GM12878 (cell line): Measurements from ENCODE around the gene CAMKMT. TPM values are rescaled to one million over a fixed set of nuclear protein-coding genes. Genes with fewer than 3 reads are reported as not detected.

ENCODE experiments used
- ATAC-seq: fragments of 200-7000 bp; cut with Tn5 transposase; 3 replicates; pipeline ENCODE4 v1.9.1; 2020; ENCODE audit warnings: mild to moderate bottlenecking, moderate library complexity
- BruUV-seq: library from RNA; stranded (reverse); fragments of 400-500 nt; replicated peaks from 2 replicates; lab custom pipeline; 2021; lab: Mats Ljungman, UMichigan
- CTCF ChIA-PET: fragments of 300-600 bp; sonication (Branson Sonifier 250); formaldehyde crosslinking; extraction: SDS; loops from one replicate; lab custom pipeline; 2021; ENCODE audit warnings: inconsistent platforms; lab: Yijun Ruan, JAX
- POLR2A ChIA-PET: fragments of 350-600 bp; formaldehyde crosslinking; extraction: SDS; loops from one replicate; lab custom pipeline; 2021; ENCODE audit warnings: inconsistent platforms; lab: Charles Lee
- RAD21 ChIA-PET: fragments of 300-600 bp; sonication (Branson Sonifier 250); formaldehyde crosslinking; loops from one replicate; lab custom pipeline; 2023; ENCODE audit warnings: antibody characterized with exemption; ENCODE audit not compliant: unreplicated experiment; lab: Charles Lee
- SMC1A ChIA-PET: fragments of 300-600 bp; sonication (Branson Sonifier 250); formaldehyde crosslinking; loops from one replicate; lab custom pipeline; 2023; ENCODE audit not compliant: unreplicated experiment, uncharacterized antibody; lab: Charles Lee
- DNase-seq: peaks from one replicate; pipeline ENCODE4 v3.0.0-alpha.2; 2011; ENCODE audit warnings: low read depth, low spot score
- FAIRE-seq: peaks from 3 replicates; lab custom pipeline; 2011; peaks lifted over from hg19 to GRCh38; lab: Jason Lieb, UNC
- H2AFZ ChIP-seq: 2 replicates; pipeline ENCODE4 v1.6.0; 2011; ENCODE audit warnings: low read depth, low read length, control low read depth; ENCODE audit not compliant: control insufficient read depth
- H3K27ac ChIP-seq: 2 replicates; pipeline ENCODE4 v1.5.1; 2011; ENCODE audit warnings: control low read depth; ENCODE audit not compliant: control insufficient read depth, insufficient read depth
- H3K27me3 ChIP-seq, 2 experiments: replicated peaks in 1 of 2; 2 replicates each; pipeline versions ENCODE4 v1.6.0 to v1.6.1; 2011; ENCODE audit warnings: low read length in 1 of 2; ENCODE audit not compliant: control insufficient read depth in 2 of 2, insufficient read depth in 2 of 2
- H3K36me3 ChIP-seq, 2 experiments: 2 replicates each; pipeline ENCODE4 v1.5.1; 2011; ENCODE audit warnings: low read length in 1 of 2; ENCODE audit not compliant: control insufficient read depth in 2 of 2, insufficient read depth in 2 of 2
- H3K4me1 ChIP-seq: 2 replicates; pipeline ENCODE4 v1.6.1; 2011; ENCODE audit warnings: mild to moderate bottlenecking, low read length, moderate library complexity, mixed read lengths; ENCODE audit not compliant: control insufficient read depth, insufficient read depth
- H3K4me2 ChIP-seq: 2 replicates; pipeline ENCODE4 v1.6.0; 2011; ENCODE audit warnings: control low read depth; ENCODE audit not compliant: control insufficient read depth, insufficient read depth
- H3K4me3 ChIP-seq: fragments of 200-600 bp; sonication (generic); 2 replicates; pipeline ENCODE4 v1.5.1; 2016
- H3K79me2 ChIP-seq: 2 replicates; pipeline ENCODE4 v1.6.0; 2011; ENCODE audit warnings: low read length; ENCODE audit not compliant: control insufficient read depth, insufficient read depth
- H3K9ac ChIP-seq: 2 replicates; pipeline ENCODE4 v1.8.0; 2011; ENCODE audit warnings: low read length, control low read depth, mixed read lengths; ENCODE audit not compliant: control insufficient read depth, insufficient read depth
- H3K9me3 ChIP-seq: replicated peaks from 3 replicates; pipeline ENCODE4 v1.5.1; 2011; ENCODE audit warnings: mild to moderate bottlenecking, low read length; ENCODE audit not compliant: control insufficient read depth, insufficient read depth
- H4K20me1 ChIP-seq: 2 replicates; pipeline ENCODE4 v1.6.0; 2011; ENCODE audit not compliant: control insufficient read depth, insufficient read depth
- ASH2L ChIP-seq: fragments of 300-600, 200-600 bp; sonication (generic); IDR thresholded peaks from 2 replicates; pipeline ENCODE4 v1.6.1; 2017; ENCODE audit warnings: low read depth, mild to moderate bottlenecking, borderline replicate concordance
- BMI1 ChIP-seq: fragments of 450-650 bp; IDR thresholded peaks from 2 replicates; pipeline ENCODE4 v1.6.1; 2016; ENCODE audit warnings: mild to moderate bottlenecking, moderate library complexity, borderline replicate concordance
- CHD2 ChIP-seq: IDR thresholded peaks from 2 replicates; pipeline ENCODE4 v1.6.1; 2011; ENCODE audit warnings: low read depth, low read length, improper control_type of control experiment, borderline replicate concordance
- CHD4 ChIP-seq: fragments of 200-600 bp; sonication (generic); IDR thresholded peaks from 2 replicates; pipeline ENCODE4 v1.6.1; 2016; ENCODE audit warnings: mild to moderate bottlenecking
- CREB1 ChIP-seq: IDR thresholded peaks from 2 replicates; pipeline ENCODE4 v1.6.1; 2012; ENCODE audit warnings: low read depth, mild to moderate bottlenecking, inconsistent platforms
- KLF5 ChIP-seq: fragments of 450-650 bp; IDR thresholded peaks from 2 replicates; pipeline ENCODE4 v1.6.1; 2014; ENCODE audit warnings: mild to moderate bottlenecking; ENCODE audit not compliant: partially characterized antibody
- NR2C1 ChIP-seq: fragments of 450-650 bp; IDR thresholded peaks from 2 replicates; pipeline ENCODE4 v1.6.1; 2017; ENCODE audit warnings: antibody characterized with exemption, mild to moderate bottlenecking, moderate library complexity
- NR2C2 ChIP-seq: IDR thresholded peaks from 2 replicates; pipeline ENCODE4 v1.6.1; 2011; ENCODE audit warnings: borderline replicate concordance, low read depth; ENCODE audit not compliant: control insufficient read depth, insufficient read length
- NRF1 ChIP-seq: conservative IDR thresholded peaks from 2 replicates; pipeline ENCODE4 v1.6.1; 2011; ENCODE audit warnings: mild to moderate bottlenecking, low read depth, low read length, improper control_type of control experiment
- POLR2AphosphoS5 ChIP-seq: IDR thresholded peaks from 2 replicates; pipeline ENCODE4 v1.6.1; 2011; ENCODE audit warnings: mild to moderate bottlenecking, low read length, inconsistent platforms
- RAD21 ChIP-seq: IDR thresholded peaks from 2 replicates; pipeline ENCODE4 v1.6.1; 2011; ENCODE audit warnings: mild to moderate bottlenecking, low read depth, low read length, moderate library complexity; ENCODE audit not compliant: insufficient read depth
- RB1 ChIP-seq: fragments of 450-650 bp; formaldehyde crosslinking; IDR thresholded peaks from 2 replicates; pipeline ENCODE4 v1.6.1; 2017; ENCODE audit warnings: mild to moderate bottlenecking, borderline replicate concordance
- RELA ChIP-seq: fragments of 450-650 bp; IDR thresholded peaks from 2 replicates; pipeline ENCODE4 v1.8.0; 2014; ENCODE audit warnings: borderline replicate concordance; ENCODE audit not compliant: partially characterized antibody
- SMARCA5 ChIP-seq: fragments of 450-650 bp; IDR thresholded peaks from 2 replicates; pipeline ENCODE4 v1.6.1; 2017; ENCODE audit warnings: mild to moderate bottlenecking
- SUPT20H ChIP-seq: IDR thresholded peaks from 2 replicates; pipeline ENCODE4 v1.6.1; 2011; ENCODE audit warnings: low read depth, mild to moderate bottlenecking, low read length, moderate library complexity, borderline replicate concordance; ENCODE audit not compliant: control insufficient read depth
- WRNIP1 ChIP-seq: IDR thresholded peaks from 2 replicates; pipeline ENCODE4 v1.6.1; 2011; ENCODE audit warnings: low read depth, low read length, improper control_type of control experiment, borderline replicate concordance
- YY1 ChIP-seq: IDR thresholded peaks from 2 replicates; pipeline ENCODE4 v1.6.1; 2011; ENCODE audit warnings: low read depth, mild to moderate bottlenecking, low read length
- WGBS: methylation state at CpG from one replicate; pipeline ENCODE4 v1.1.6; 2016; ENCODE audit warnings: low lambda C conversion rate; ENCODE audit not compliant: insufficient replicate concordance, insufficient coverage; ENCODE audit errors: missing lambda C conversion rate; 5-methylcytosine and 5-hydroxymethylcytosine counted together
- in situ Hi-C: fragments of 300-500 bp; cut with MboI; formaldehyde crosslinking; loops from 9 replicates; pipeline ENCODE4 v1.14.3; 2018; ENCODE audit warnings: mixed read lengths
- intact Hi-C: fragments of 100-400 bp; cut with micrococcal nuclease; formaldehyde crosslinking; loops from one replicate; pipeline ENCODE4 v1.14.2; 2022; ENCODE audit not compliant: unreplicated experiment
- polyA plus RNA-seq, 11 experiments: library from polyadenylated mRNA; depleted of rRNA in 4 of 11; unstranded in 6 of 11; stranded (reverse) in 5 of 11; fragments of >200 nt; fragmentation: Nextera tagmentation in 4 of 11; fragmentation: Illumina TruSeq in 1 of 11; extraction: Ambion mirVana in 4 of 11; extraction: Trizol in 1 of 11; gene quantifications; 1 replicate in 1 of 11; 2 replicates in 10 of 11; pipeline versions ENCODE4 v1.2.1 to v1.2.3, GENCODE V29; 2011 to 2016; ENCODE audit warnings: inconsistent platforms in 2 of 11, missing spikeins in 2 of 11, low read depth in 1 of 11
- total RNA-seq, 4 experiments: library from RNA; depleted of rRNA in 3 of 4; stranded (reverse); fragments of >200 nt in 3 of 4; fragmentation: Illumina TruSeq in 1 of 4; extraction: Trizol in 1 of 4; gene quantifications; 2 replicates each; pipeline versions ENCODE4 v1.2.1 to v1.2.3, GENCODE V29; 2013 to 2021

CAMKMT gene
- total and polyA plus RNA-seq, 10 of the 15 experiments (the other 5 are each of a cell fraction or from before 2014, with no cell fraction given) = 2.7 to 16.0 (median 11.8) TPM

DNA sequence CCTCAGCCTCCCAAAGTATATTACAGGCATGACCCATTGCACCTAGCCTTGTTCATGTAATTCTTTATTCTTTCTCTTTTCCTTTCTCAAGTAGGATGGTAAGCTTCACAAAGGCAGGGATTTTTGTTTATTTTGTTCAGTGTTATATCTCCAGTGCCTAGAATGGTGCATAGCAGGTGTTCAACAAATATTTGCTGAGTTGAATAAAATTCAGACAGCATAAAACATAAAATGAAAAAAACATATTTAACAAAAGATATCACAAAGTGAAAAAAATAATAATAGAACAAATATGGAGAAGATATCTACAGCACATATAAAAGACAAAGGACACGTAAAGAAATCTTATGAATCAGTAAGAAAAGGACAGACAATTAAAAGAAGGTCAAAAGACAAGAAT, 9.2 kb upstream of the CAMKMT start:
- Histone ChIP-seq H2AFZ (no peak overlapping the region), H3K9ac (no peak overlapping the region), H3K9me3 (no peaks in the 10 kb centered on the region), H4K20me1 (no peaks in the 10 kb centered on the region), H3K36me3 (no peaks in the 10 kb centered on the region), H3K4me2 (no peak overlapping the region), H3K4me3 (no peak overlapping the region), H3K4me1 (no peaks in the 10 kb centered on the region), H3K27me3 (no peaks in the 10 kb centered on the region), H3K79me2 (no peaks in the 10 kb centered on the region; the same call in 1 of the 2 replicates)
- SMC1A ChIA-PET = interaction anchor here (1.1 to 1.2 kb wide), 2 partner anchors 10 to 13 kb away, joined by 4 read pairs; partner anchors contain the start of genes CAMKMT and PREPL
- no peak for DNase-seq
- no peak for FAIRE-seq
- CTCF ChIA-PET = interaction anchor here (0.6 to 0.9 kb wide), 3 partner anchors 9 to 24 kb away, joined by 3 to 4 read pairs (median 3); partner anchors contain the start of gene PREPL
- no peak for ATAC-seq
- RAD21 ChIA-PET = interaction anchor here (0.6 to 1.5 kb wide), 2 partner anchors 9 to 27 kb away, joined by 3 to 6 read pairs; partner anchors contain the start of gene CAMKMT
- intact Hi-C loops (no loop called here), in situ Hi-C loops (no loop called here)
- no TSS peak for BruUV-seq
- WGBS = 90% methylated on average over 1 of the region's 1 CpG
- no peak for TF ChIP-seq NR2C1
- TF ChIP-seq RELA = no peak
- no peak for TF ChIP-seq CHD2
- no peak for TF ChIP-seq CHD4
- no peak for TF ChIP-seq SUPT20H
- no peak for TF ChIP-seq YY1
- TF ChIP-seq ASH2L = no peak
- TF ChIP-seq BMI1 = no peak
- no peak for TF ChIP-seq NR2C2
- TF ChIP-seq KLF5 = no peak
- TF ChIP-seq RB1 = no peak
- TF ChIP-seq SMARCA5 = no peak
- no peak for TF ChIP-seq CREB1
- TF ChIP-seq RAD21 = no peak
- TF ChIP-seq POLR2AphosphoS5 = no peak
- TF ChIP-seq WRNIP1 = no peak
- no peak for TF ChIP-seq NRF1
- TF ChIP-seq, all 136 proteins: peak for 0
- H3K27ac ChIP-seq = no peak overlapping the region
- POLR2A ChIA-PET = interaction anchor here (0.6 kb wide), 1 partner anchor 11 kb away, joined by 4 read pairs; no protein-coding TSS in a partner anchor
